ENCODE results near the gene PTCH2.

The PTCH2 gene

GRCh38 chr1:44776730-44777068 is 66.4 kb downstream of the PTCH2 start:
- Histone ChIP-seq H3K4me3 (replicated peaks; ENCODE audit: insufficient read depth, low read length) (peak overlapping the region; percentile 86), H3K27me3 (ENCODE audit: insufficient read depth, poor library complexity, severe bottlenecking) (no peaks in the 10 kb centered on the region), H3K27ac (replicated peaks) (peak overlapping the region; percentile 93)
- DNase-seq (ENCODE audit: low read depth in 1 of 2, low spot score in 1 of 2), result no peak
- TF ChIP-seq POLR2AphosphoS5 (IDR thresholded peaks at IDR 0.05; ENCODE audit: low read depth) (peak; percentile 48; the same call in 1 of the 2 replicates), GABPA (IDR thresholded peaks at IDR 0.05; ENCODE audit: low read depth) (no peak), CTCF (IDR thresholded peaks at IDR 0.05; ENCODE audit: insufficient read depth, low read length) (no peak), REST (IDR thresholded peaks at IDR 0.05; ENCODE audit: insufficient replicate concordance, low read depth) (no peak)

- peak overlapping the region; percentile 86 for H3K4me3 ChIP-seq (replicated peaks; ENCODE audit: insufficient read depth, low read length)
- no peaks in the 10 kb centered on the region for H3K27me3 ChIP-seq (ENCODE audit: insufficient read depth, poor library complexity, severe bottlenecking)
- DNase-seq (ENCODE audit: low read depth in 1 of 2, low spot score in 1 of 2), result peak; percentile 67 to 71
- peak overlapping the region; percentile 93 for H3K27ac ChIP-seq (replicated peaks)
- no peak for TF ChIP-seq CTCF (IDR thresholded peaks at IDR 0.05; ENCODE audit: insufficient read depth, low read length)
- TF ChIP-seq SPI1 (IDR thresholded peaks at IDR 0.05; ENCODE audit: borderline replicate concordance, low read depth), result no peak
- TF ChIP-seq GABPA (IDR thresholded peaks at IDR 0.05; ENCODE audit: low read depth), result no peak
- no peak for TF ChIP-seq POLR2AphosphoS5 (IDR thresholded peaks at IDR 0.05; ENCODE audit: low read depth)
- TF ChIP-seq REST (IDR thresholded peaks at IDR 0.05; ENCODE audit: insufficient replicate concordance, low read depth), result no peak
Observed at GRCh38 chr1:44775930-44776729, 66.9 kb downstream of the PTCH2 start.

GRCh38 chr1:44775078-44775929 is 67.7 kb downstream of the PTCH2 start, which contains the start of gene RPS8:
Gene RPS8, plus strand, starts transcription at chr1:44775540. Its CDS starts 57 bp downstream, at chr1:44775597.
- Histone ChIP-seq H3K27me3 (ENCODE audit: insufficient read depth, poor library complexity, severe bottlenecking) (no peaks in the 10 kb centered on the region), H3K27ac (replicated peaks) (peak within 1 kb of the TSS; percentile 93), H3K4me3 (replicated peaks; ENCODE audit: insufficient read depth, low read length) (peak within 1 kb of the TSS; percentile 86)
- peak; percentile 92 to 95 for DNase-seq (ENCODE audit: low read depth in 1 of 2, low spot score in 1 of 2)
- TF ChIP-seq GABPA (IDR thresholded peaks at IDR 0.05; ENCODE audit: low read depth) (no peak), REST (IDR thresholded peaks at IDR 0.05; ENCODE audit: insufficient replicate concordance, low read depth) (peak; percentile 80), CTCF (IDR thresholded peaks at IDR 0.05; ENCODE audit: insufficient read depth, low read length) (no peak), POLR2AphosphoS5 (IDR thresholded peaks at IDR 0.05; ENCODE audit: low read depth) (peak; percentile 98), SPI1 (IDR thresholded peaks at IDR 0.05; ENCODE audit: borderline replicate concordance, low read depth) (no peak)

Measured in HL-60 (cell line).